GM18867 (cell line): ENCODE measurements around the gene LEP.

ENCODE experiments used
- ATAC-seq: cut with Tn5 transposase; IDR thresholded peaks from one replicate; pipeline ENCODE4 v1.9.1; 2021; ENCODE audit warnings: mild to moderate bottlenecking, moderate library complexity; ENCODE audit not compliant: unreplicated experiment

LEP gene

DNA sequence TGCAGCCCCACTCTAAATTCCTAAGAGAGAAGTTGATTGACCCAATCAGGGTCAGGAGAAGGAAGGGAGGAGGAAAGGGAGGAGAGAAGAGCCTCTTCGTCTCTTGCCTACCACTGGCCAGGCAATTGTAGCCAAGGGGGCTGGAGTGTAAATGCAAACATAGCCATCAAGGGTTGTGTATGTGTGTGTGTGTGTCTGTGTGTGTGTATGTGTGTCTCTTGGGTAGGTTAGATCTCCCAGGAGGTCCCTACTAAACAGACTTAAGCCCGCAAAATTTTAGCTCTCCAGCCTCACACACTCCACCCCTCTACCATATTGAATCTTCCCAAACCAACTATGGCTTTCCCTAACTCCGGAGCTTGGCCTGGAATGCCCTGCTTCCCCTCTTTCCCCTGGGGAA lies 3.8 kb downstream of the LEP start:
- ATAC-seq: no peak

DNA sequence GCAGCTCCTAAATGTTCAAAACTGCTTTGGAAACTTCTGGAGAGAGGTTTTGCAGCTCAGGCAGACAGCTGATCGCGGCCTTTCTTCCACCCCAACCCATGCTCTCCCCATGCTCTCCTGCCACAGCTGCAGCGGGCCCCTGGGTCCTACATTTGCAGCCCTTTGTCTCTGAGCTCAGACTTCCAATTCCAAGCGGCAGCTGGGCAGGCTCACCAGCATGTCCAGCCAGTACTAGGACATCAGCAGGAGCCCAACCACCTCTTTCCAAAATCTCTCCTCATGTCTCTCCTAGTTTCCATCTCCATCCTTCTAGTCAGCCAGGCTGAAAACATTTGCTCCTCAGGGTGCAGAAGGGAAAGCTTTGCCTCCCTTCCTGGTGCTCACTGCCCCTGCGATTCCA lies 6.0 kb downstream of the LEP start:
- no peak for ATAC-seq

GRCh38 chr7:128247640-128248194 lies 6.6 kb downstream of the LEP start:
- ATAC-seq: no peak

GRCh38 chr7:128251337-128251736 lies 10.3 kb downstream of the LEP start:
- no peak for ATAC-seq

GRCh38 chr7:128253701-128254100 lies 12.6 kb downstream of the LEP start:
- ATAC-seq: no peak

DNA sequence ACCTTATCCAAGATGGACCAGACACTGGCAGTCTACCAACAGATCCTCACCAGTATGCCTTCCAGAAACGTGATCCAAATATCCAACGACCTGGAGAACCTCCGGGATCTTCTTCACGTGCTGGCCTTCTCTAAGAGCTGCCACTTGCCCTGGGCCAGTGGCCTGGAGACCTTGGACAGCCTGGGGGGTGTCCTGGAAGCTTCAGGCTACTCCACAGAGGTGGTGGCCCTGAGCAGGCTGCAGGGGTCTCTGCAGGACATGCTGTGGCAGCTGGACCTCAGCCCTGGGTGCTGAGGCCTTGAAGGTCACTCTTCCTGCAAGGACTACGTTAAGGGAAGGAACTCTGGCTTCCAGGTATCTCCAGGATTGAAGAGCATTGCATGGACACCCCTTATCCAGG lies 13.4 kb downstream of the LEP start:
- no peak for ATAC-seq

GRCh38 chr7:128255271-128255670 lies 14.2 kb downstream of the LEP start:
- no peak for ATAC-seq

DNA sequence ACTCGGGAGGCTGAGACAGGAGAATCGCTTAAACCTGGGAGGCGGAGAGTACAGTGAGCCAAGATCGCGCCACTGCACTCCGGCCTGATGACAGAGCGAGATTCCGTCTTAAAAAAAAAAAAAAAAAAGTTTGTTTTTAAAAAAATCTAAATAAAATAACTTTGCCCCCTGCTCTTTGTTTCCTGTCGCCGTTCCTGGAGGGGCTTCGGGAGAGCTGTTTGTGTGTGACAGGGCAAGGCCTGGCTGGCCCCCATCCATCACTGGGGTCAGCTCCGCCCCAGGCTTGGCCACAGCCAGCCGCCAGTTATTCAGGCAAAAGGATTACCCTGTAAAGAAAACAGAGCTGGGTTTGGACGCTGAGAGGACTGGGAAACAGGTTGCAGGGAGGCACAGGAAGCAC lies 16.4 kb downstream of the LEP start:
- no peak for ATAC-seq

DNA sequence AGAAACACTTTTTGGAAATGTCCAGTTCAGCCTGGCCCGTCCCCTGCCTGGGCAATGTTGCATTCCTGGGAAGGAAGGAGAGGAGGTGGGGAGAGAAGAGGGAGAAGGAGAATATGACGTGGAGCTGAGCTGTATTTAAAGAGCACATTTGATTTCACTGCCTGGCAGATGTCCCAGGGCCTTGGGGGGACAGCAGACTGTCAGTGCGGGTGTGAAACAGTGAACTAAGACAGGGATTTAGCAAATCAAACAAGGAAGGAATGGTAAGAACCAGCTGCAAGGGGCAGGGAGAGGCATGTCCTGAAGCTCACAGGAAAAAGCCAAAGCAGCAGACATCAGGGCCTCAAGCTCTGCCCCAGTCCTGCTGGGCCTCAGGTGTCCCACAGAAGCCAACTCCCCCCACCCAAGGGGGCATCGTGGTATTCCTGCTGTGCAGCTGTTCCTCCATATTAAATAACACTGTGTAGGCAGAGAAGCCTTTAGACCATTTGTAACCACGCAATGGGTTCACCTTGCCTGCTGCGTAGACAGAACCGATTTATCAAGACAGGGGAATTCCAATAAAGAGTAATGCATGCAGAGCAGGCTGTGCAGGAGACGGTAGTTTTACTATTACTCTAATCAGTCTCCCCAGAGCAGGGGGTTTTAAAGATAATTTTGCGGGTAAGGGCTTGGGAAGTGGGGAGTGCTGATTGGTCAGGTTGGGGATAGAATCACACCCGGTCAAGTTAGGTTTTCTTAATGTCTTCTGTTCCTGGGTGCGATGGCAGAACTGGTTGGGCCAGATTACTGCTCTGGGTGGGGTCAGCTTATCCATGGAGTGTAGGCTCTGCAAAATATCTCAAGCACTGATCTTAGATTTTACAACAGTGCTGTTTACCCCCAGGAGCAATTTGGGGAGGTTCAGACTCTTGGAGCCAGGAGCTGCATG lies 18.3 kb downstream of the LEP start:
- ATAC-seq: no peak

DNA sequence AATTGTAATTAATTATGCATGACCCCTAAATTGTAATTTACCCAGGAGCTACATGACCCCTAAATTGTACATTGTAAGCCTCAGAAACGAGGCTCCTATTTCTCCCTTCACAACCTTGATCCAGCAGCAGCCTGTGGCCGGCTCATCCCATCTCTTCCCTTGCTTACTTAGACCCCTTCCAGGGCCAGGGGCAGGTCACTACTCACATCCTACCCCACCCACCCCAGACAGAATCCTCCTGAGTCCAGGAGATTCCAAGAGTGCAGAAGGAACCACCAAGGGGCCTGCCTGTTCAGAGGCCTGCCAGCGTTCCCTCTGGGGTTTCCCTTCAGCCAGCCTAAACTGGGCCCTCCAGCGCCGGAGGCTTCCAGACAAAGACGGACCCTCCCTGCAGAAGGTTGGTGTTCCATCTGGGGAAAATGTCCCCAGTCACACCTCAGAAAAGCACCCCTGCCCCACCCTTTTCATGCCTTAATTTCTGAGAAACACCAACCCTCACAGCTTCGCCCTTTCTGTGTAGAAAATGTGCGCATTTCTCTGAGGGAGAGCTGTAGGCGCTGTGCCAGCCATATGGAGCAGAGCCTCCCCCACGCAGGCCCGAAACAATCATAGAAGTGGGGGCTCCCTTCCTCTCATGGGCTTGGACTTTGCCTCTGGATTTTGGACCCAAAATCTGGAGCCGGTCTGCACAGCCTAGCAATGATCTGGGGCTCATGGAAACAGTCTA lies 19.2 kb downstream of the LEP start:
- ATAC-seq: no peak

- ATAC-seq: no peak
These were observed 21.4 kb downstream of the LEP start for GRCh38 chr7:128262273-128263028.

DNA sequence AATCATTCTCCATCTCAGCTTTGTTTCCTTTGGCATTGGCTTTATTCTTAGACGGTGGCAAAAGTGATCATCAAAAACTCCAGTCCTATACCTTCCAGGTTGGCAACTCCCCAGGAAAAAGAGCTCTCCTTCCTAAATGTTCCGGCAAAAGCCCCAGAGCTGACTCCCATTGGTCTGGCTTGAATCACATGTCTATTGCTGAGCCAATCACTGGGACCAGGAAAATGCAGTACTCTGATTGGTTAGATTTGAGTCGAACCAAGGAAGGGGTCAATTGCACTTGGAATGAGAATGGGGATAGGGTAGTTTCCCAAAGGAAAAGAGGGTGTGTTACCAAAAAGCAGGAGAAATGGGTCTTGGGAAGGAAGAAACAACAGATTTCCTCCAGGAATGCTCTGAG lies 22.3 kb downstream of the LEP start:
- ATAC-seq: no peak

GRCh38 chr7:128264477-128264876 lies 23.4 kb downstream of the LEP start:
- ATAC-seq: no peak

DNA sequence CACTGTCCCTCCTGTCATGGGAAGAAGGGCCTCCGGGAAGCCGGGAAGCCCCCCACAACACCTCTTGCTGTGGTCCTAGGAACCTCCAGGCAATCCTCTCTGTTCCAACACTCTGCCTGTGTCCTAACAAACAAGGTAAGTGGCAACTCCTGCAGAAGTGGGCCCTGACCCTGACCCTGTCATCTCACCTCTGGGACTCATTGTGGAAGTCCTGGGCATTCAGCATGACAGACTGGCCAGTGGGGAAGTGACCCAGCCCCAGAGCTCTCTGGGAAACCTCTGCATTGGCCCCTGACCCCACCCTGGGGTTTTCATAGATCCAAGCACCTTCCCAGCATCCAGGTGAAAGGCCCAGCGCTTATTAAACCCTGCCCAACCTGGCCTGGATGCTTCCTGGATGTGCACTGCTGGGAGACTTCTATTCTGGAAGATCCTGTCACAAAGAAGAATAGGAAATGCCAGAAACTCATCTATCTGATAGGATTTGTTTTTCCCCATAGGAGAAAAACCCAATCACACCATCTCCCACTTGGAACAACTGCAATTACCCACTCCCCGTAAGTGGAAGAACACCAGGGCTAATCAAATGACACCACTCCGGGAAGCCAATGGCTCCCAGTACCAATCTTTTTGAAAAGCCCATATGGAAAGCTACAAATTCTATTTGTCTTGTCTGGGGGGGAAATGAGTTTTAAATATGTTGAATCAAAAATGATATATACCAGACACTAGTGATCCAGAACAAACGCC lies 24.3 kb downstream of the LEP start:
- no peak for ATAC-seq

DNA sequence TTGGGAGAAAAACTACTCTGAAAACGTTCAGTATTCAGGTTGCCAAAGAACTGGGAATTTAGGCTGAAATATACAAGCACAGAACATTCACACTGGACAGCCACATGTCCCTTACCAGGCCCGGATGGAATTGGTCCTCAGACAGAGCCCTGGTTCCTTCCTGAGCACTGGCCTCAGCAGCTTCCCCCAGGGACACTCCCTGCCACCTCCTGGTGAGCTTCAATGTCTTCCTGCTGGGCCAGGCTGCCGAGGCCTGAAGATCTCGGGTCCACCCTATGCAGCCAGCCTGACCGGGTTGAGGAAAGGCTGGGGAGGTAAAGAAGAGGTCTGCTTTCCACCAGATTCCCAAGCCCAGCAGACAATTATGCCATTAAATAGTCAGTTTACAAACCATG lies 24.8 kb downstream of the LEP start:
- no peak for ATAC-seq

- ATAC-seq: no peak
These were observed 25.4 kb downstream of the LEP start for GRCh38 chr7:128266529-128266882.

- no peak for ATAC-seq
These were observed 26.0 kb downstream of the LEP start for GRCh38 chr7:128266883-128267594.

DNA sequence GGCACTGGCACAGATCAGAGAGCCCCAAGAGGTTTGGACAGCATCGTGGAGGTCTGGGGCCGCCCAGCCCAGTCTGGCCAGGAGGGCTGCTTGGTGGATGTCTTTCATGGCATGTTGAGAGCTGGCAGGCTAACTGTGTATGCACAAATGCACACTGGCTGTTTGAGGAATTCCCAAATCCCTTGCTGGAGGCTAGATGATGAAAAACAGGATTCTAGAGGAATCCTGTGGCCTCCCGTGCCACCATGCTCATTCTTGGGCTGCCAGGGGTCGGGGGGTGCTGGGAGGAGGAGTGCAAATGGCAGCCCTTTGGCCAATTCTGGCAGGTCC lies 26.5 kb downstream of the LEP start:
- no peak for ATAC-seq

- ATAC-seq: no peak
These were observed 27.2 kb downstream of the LEP start for GRCh38 chr7:128268233-128268632.

DNA sequence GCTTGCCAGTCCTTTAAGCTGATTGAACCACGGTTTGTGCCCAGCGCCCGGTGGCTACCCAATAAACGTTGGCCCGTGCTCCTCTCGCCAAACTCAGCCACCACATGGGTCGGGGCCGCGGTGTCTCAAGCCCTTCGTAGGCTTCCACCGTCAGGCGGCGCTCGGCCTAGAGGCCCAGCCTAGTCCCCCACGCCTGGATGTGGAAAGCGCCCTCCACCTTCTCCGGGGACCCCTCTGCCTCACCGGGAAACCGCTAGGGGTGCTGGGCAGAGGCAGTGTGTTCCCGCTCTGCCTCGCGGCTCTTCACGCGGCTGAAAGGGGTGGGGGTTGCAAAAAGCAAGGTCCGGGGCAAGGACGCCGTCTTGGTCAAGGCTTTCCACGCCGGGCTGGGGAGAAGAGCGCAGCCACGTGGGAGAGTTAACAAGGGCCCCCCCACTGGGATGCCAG lies 29.8 kb downstream of the LEP start:
- ATAC-seq: no peak
